ENCODE measurements around the gene DENND5B.

Gene DENND5B

GRCh38 chr12:31629756-31630732, 39.1 kb upstream of the DENND5B start:
- CTCF ChIA-PET: interaction anchor here (0.6 to 4.6 kb wide), 2 partner anchors 27 to 226 kb away, joined by 3 to 25 read pairs; no protein-coding TSS in a partner anchor
- DNase-seq (ENCODE audit: extremely low spot score): no peak
- TF ChIP-seq CTCF (IDR thresholded peaks at IDR 0.05; ENCODE audit: control extremely low read depth, extremely low read depth, low read depth, missing control alignments): no peak
- POLR2A ChIA-PET: no interaction called here

- no peak for TF ChIP-seq CTCF (IDR thresholded peaks at IDR 0.05; ENCODE audit: control extremely low read depth, extremely low read depth, low read depth, missing control alignments)
- CTCF ChIA-PET: interaction anchor here (1.0 kb wide), 2 partner anchors 18 to 225 kb away, joined by 3 read pairs; no protein-coding TSS in a partner anchor
- POLR2A ChIA-PET: interaction anchor here (0.5 kb wide), 1 partner anchor 302 kb away, joined by 5 read pairs; the partner anchor contains the start of gene SINHCAF
- DNase-seq (ENCODE audit: extremely low spot score): no peak
Measured at GRCh38 chr12:31627456-31628054, 36.6 kb upstream of the DENND5B start.

- POLR2A ChIA-PET: no interaction called here
- DNase-seq (ENCODE audit: extremely low spot score): no peak
- no peak for TF ChIP-seq CTCF (IDR thresholded peaks at IDR 0.05; ENCODE audit: control extremely low read depth, extremely low read depth, low read depth, missing control alignments)
- CTCF ChIA-PET: interaction anchor here (1.0 kb wide), 1 partner anchor 17 kb away, joined by 3 read pairs; no protein-coding TSS in a partner anchor
Measured at GRCh38 chr12:31626270-31626995, 35.5 kb upstream of the DENND5B start.

- no peak for DNase-seq (ENCODE audit: extremely low spot score)
- ChIA-PET CTCF (interaction anchor here (1.0 to 1.4 kb wide), 5 partner anchors 10 to 219 kb away, joined by 3 to 4 read pairs (median 3); no protein-coding TSS in a partner anchor), POLR2A (no interaction called here)
- no peak for TF ChIP-seq CTCF (IDR thresholded peaks at IDR 0.05; ENCODE audit: control extremely low read depth, extremely low read depth, low read depth, missing control alignments)
Measured at GRCh38 chr12:31622038-31622437, 31.1 kb upstream of the DENND5B start.

GRCh38 chr12:31620311-31620710, 29.4 kb upstream of the DENND5B start:
- TF ChIP-seq CTCF (IDR thresholded peaks at IDR 0.05; ENCODE audit: control extremely low read depth, extremely low read depth, low read depth, missing control alignments): no peak
- DNase-seq (ENCODE audit: extremely low spot score): no peak
- POLR2A ChIA-PET: no interaction called here
- CTCF ChIA-PET: interaction anchor here (0.7 kb wide), 1 partner anchor 14 kb away, joined by 4 read pairs; no protein-coding TSS in a partner anchor

Measured in GM10248 (cell line).